HG03139 (cell line): ENCODE measurements around the gene ZSWIM3.
"Not testable (repeated sequence)": the region's sequence is repeated elsewhere in the genome, so short reads cannot be mapped to it uniquely, and the experiment has no call there.

Experiments
- ATAC-seq: cut with Tn5 transposase; IDR thresholded peaks from one replicate; pipeline ENCODE4 v1.9.1; 2021; ENCODE audit not compliant: unreplicated experiment

The ZSWIM3 gene

DNA sequence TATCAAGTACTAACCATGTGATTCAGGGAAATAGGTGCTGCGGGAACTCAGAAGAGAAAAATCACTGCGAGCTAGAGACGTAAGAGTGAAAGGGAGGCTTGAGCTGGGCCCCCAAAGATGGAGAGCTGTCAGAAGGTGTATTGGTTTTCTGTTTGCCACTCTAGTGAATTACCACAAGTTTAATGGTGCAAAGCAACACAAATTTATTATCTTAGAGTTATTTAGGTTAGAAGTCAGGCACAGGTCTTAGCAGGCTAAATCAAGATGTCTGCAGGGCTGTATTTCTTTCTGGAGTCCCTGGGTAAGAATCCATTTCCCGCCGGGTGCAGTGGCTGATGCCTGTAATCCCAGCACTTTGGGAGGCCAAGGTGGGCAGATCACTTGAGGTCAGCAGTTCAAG is 2.5 kb downstream of the ZSWIM3 start:
- no peak for ATAC-seq

DNA sequence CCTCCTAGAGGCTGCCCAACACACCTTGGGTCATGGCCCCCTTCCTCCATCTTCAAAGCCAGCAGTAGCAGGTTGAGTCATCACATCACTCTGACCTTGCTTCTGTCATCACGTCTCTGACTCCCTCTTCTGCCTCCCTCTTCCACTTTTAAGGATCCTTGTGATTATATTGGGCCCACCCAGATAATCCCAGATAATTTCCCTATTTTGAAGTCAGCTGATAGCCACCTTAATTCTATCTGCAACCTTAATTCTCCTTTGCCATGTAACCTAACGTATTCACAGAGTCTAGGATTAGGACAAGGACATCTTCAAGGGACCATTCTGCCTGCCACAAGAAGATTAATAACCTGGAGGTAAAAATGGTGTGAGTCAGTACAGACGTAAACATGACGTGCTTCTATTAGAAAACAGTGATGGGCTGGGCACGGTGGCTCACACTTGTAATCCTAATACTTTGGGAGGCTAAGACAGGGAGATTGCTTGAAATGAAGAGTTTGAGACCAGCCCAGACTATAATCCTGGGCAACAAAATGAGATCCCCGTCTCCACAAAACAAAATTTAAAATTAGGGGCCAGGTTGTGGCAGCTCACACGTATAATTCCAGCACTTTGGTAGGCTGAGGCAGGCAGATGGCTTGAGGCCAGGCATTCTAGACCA is 3.3 kb downstream of the ZSWIM3 start:
- no peak for ATAC-seq

GRCh38 chr20:45861221-45862075 is 4.0 kb downstream of the ZSWIM3 start:
- no peak for ATAC-seq

GRCh38 chr20:45863543-45864470 is 6.4 kb downstream of the ZSWIM3 start:
- no peak for ATAC-seq

DNA sequence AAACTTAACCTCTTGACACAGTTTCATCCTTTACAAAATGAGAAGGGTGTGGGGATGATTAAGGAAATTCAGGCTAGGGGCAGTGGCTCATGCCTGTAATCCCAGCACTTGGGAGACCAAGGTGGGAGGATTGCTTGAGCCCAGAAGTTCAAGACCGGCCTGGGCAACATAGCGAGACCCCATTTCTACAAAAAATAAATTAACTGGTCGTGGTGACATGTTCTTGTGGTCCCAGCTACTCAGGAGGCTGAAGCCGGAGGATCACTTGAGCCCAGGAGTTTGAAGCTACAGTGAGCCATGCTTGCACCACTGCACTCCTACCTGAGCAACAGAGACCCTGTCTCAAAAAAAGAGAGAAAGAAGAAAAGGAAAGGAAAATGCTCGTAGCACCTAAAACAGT is 9.0 kb downstream of the ZSWIM3 start:
- ATAC-seq, result no peak

GRCh38 chr20:45867136-45867818 is 9.9 kb downstream of the ZSWIM3 start:
- no peak for ATAC-seq

DNA sequence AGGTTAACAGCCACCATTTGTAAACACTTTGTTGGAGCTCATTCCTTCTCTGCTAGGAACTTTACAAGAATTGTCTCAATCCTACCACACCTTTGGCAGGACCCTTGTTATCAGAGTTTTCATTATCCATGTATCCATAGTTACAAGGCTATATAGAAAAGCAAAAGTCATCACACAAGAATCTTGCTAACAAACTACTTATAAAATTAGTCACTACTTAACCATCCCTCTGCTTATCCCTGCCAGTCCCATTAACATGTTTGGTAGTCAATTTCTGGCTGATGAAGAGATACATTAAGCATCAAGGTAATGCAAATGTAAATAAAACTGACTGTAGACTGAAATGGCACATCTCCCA is 10.4 kb downstream of the ZSWIM3 start:
- no peak for ATAC-seq

DNA sequence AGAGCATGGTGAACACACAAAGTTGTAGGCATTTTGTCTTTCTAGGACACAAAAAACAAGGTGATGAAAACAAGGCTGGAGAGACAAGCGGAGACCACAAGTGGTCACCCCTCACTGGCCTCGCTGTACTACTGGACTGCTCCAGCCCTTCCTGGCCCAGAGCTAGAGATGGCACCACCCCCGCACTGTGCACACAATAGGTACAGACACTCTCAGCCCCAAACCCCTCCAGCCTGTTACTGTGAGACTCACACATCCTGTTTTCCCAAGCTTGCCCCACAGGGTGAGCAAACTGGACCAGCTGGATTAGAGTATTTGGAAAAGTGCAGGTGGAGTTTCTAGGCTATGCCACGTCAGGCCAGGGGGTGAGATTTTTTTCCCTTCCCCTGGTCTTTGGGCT is 15.2 kb downstream of the ZSWIM3 start:
- ATAC-seq, result no peak

GRCh38 chr20:45873409-45874103 is 16.1 kb downstream of the ZSWIM3 start:
- no peak for ATAC-seq

DNA sequence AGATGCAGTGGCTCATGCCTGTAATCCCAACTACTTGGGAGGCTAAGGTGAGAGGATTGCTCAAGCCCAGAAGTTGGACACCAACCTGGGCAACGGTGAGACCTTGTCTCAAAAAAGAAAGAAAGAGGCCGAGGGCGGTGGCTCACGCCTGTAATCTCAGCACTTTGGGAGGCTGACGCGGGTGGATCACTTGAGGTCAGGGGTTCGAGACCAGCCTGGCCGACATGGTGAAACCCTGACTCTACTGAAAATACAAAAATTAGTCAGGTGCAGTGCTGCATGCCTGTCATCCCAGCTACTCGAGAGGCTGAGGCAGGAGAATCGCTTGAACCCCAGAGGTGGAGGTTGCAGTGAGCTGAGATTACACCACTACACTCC is 16.7 kb downstream of the ZSWIM3 start:
- not testable (repeated sequence) for ATAC-seq

- no peak for ATAC-seq
Observed at GRCh38 chr20:45874576-45874975, 17.2 kb downstream of the ZSWIM3 start.

DNA sequence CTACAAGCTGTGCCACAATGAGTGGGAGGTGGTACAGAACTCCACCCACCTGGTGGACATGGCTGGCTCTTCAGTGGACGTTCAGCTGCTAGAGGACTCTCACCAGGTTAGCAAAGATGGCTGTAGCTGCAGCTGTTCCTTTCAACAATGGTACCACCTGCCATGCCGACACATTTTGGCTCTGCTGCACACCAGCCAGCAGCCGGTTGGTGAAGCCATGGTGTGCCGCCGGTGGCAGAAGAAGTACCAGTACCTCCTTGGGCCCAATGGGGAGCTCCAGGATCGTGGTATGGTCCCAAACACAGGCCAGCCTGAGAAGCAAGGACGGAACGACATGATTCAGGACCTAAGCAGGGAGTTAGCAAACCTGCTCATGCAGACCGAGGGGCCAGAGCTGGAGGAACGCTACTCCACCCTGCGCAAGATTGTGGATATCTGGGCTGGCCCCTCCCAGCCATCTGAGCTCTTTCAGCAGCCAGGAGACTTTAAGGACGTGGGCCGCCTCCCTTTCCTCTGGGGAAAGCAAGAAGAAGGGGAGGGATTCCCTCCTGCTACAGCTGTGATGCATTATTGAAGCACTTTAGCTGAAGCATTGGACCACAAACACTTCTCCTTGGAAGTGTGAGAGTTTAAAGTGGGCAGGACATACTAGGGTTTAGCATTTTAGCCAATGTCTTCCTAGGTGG is 20.8 kb downstream of the ZSWIM3 start:
- no peak for ATAC-seq

GRCh38 chr20:45880988-45881788 is 23.8 kb downstream of the ZSWIM3 start, which contains the start of gene ZSWIM1:
TSS of gene ZSWIM1 (plus strand) at chr20:45881227. CDS start at chr20:45882593, 1,366 bp downstream.
- peak; percentile 92 for ATAC-seq

GRCh38 chr20:45882469-45883099 is 25.2 kb downstream of the ZSWIM3 start:
- no peak for ATAC-seq

DNA sequence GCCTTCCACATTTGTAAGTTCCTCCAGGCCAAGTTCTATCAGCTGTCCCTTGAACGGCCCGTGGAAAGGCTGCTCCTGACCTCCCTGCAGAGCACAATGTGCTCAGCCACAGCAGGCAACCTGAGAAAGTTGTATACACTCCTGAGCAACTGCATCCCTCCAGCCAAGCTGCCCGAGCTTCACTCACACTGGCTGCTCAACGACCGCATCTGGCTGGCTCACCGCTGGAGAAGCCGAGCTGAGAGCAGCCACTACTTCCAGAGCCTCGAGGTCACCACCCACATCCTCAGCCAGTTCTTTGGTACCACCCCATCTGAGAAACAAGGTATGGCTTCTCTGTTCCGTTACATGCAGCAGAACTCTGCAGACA is 25.7 kb downstream of the ZSWIM3 start:
- ATAC-seq, result no peak

- no peak for ATAC-seq
Observed at GRCh38 chr20:45886590-45887345, 29.4 kb downstream of the ZSWIM3 start.

DNA sequence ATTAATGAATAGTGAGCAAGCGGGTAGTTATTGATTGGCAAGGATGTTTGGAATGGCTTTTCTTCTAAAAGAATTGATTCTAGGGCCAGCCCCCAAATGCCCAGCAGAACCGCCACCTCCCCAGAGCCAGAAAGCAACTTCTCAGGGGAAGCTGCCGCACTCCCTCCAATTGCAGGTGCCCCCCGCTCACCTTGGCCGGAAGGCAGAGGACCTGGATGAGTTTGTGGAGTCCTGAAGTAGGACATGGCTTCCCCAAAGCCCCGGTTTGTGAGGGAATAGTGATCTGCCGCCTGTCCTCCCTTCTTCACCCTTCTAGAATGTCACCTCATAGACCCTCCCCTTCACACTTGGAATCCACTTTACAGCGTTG is 29.9 kb downstream of the ZSWIM3 start, which contains the start of gene SPATA25:
TSS of gene SPATA25 (minus strand) at position 277 of the 370 bp plus-strand sequence. CDS start at position 245, 32 bp downstream.
- ATAC-seq, result no peak

DNA sequence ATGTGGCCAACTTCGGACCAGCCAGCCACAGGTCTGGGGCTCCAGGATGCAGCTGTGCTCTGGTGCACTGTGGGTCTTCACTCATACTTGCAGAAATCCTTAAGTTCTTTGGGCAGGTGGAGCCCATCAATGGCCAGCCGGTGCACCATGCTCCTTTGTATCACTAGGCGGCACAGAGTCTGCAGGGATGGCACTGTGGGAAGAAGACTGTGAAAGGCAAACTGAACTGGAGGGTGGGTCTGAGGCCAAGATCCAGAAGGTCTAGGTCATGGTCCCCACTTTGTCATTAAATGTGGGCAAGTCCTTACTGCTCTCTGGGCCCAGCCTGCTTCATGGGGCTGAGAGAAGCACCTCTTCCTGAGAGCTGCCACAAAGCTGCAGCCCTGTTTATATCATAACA is 31.3 kb downstream of the ZSWIM3 start:
- ATAC-seq, result no peak
